ENCODE results near the gene RHBDL1.
"Not testable (repeated sequence)": the region's sequence is repeated elsewhere in the genome, so short reads cannot be mapped to it uniquely, and the experiment has no call there.

RHBDL1 gene

DNA sequence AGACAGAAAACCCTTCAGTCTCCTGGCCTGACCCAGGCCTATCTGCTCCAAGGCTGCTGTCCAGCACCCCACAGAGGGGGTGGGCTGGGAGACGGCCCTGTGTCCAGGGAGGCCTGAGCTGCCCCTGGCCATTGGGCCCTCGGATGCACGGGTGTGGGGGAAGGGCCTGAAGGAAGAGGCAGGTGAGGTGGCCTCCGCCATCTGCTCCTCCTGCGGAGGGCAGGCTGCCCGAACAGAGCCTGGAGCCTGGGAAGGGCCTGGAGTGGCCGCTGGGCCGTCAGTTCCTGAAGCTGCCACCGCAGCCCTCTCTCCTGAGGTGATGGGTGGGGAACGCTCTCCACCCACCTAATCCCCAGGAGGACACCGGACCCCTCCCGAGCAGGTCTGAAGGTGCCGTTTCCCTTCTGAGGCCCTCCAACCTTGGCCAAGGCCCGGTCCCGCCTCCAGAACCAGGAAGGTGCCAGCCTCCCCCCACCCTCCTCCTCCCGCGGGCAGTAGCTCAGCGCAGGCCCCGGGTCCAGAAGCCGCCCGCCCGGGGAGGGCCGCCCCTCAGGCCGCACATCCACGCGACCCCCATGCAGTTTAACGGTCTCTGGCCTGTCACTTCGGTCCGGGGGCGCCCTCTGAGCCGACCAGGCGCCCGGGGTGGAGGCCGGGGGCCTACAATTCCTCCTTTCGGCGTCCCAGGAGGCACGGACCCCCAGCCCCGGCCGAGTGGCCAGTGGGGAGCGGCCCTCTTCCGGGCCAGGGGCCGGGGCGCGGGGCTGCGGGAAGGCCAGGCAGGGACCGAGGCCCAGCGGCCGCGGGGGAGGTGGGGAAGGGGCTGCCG, 29.3 kb downstream of the RHBDL1 start:
- DNase-seq (ENCODE audit: low read depth in 3 of 3, low spot score in 1 of 3), result no peak

DNA sequence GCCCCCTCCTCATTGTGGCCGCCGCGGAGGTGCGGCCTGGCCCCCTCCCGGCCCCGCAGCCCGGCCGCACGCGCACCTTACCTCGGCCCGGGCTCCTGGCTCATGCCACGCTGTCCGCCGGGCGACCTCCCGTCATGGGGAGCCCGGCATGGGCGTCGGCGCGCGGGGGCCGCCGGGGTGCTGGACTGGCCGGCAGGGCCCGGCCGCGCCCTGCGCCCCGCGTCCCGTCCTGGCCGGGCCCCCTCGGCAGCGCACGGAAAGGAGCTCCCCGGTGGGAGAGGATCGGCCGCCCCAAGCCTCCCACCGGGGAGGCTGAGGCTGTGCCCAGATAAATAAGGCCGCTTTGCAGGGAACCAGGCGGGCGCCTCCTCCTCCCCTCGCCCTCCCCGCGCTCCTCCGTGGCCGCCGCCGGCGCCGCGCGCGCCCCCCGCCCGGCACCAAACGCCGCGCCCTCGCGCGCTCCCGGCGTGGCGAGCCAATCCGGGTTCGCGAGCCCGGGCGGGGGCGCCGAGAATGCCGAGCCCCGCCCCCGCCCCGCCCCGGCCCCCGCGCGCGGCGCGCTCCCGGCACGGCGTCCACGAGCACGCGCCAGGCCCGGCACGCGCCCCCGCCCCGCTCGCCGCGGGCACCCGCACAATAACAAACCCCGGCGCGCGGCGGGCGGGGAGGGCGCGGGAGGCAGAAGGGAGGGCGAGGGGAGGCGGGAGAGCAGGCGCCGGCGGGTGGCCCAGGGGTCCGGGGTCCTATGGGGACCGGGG, 30.1 kb downstream of the RHBDL1 start, which contains the start of gene FBXL16:
Gene FBXL16 (minus strand): TSS at position 371 of the 758 bp plus-strand sequence. CDS start 8,396 bp downstream, outside the sequence.
- DNase-seq (ENCODE audit: low read depth in 3 of 3, low spot score in 1 of 3), result no peak

DNA sequence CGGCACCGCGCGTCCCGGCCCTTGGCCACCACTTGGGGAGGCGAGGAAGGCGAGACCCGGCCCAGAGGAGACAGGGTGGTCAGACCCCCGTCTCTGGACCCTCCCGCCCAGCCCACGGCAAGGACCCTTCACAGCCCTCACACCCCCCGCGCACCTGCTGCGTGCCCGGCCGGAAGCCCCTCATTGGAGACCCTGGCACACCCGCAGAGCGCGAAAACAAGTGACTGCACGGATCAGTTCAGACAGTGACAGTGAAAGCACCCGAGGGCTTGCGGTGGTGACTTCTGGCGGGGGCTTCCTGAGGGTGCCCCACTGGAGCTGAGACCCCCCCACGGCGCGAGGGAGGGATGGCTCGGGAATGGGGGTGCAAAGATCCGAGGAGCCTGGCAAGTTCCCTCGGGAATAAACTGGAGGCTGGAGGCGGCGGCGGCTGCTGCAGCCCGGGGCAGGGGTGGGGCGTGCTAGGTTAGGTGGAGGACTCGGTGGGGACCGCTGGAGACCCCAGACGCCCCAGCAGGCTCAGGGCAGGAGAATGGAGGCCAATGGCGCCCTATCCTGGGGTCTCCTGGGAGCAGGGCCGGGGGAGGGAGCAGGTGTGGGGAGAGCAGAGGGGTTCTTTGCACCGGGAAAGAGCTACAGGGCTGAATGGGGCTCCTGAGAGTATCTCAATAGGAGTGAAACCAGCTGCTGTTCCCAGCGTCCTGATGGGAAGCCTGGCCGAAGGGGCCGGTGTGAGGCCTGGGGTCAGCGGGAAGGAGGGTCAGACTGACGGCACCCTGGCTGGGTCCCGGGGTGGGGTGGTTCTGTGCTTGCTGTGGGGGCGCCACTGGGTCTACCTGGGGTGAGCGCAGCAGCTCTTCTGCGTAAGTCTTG, 31.0 kb downstream of the RHBDL1 start:
- DNase-seq (ENCODE audit: low read depth in 3 of 3, low spot score in 1 of 3), result no peak

DNA sequence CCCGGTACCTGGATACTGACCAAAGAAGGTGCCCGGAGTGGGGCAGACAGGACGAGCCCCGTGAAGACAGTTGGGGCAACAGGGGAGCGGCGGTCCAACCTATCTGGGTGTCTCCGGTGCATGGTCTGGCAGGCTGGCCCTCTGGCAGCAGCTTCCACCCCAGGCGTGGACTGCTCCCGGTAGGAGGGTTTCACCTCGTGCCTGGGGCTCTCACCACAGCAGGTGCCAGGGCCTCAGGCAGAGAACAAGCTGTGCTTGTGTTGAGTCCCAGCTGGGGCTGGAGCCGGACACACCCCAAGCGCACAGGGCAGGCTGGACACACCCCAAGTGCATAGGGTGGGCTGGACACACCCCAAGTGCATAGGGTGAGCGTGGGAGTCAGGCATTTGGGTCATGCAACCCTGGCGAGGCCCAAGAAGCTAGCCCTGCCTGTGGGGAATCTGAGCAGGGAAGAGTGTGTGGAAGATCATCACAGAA, 31.6 kb downstream of the RHBDL1 start:
- DNase-seq (ENCODE audit: low read depth in 3 of 3, low spot score in 1 of 3), result no peak

DNA sequence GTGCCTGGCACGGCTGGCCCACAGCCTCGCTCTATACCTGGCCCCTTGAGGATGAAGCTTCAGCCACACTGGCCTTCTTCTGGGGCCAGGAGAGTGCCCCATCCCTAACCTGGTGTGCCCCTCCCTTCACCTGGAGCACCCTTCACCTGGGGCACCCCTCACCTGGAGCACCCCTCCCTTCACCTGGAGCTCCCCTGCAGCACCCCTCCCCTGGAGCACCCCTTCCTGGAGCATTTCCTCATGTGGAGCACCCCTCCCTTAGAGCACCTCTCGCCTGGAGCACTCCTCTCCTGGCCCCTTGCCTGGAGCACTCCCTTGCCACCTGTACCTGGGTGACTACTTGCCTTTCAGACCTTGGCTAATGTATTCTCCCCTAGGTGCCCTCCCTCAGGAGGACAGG, 32.5 kb downstream of the RHBDL1 start:
- no peak for DNase-seq (ENCODE audit: low read depth in 3 of 3, low spot score in 1 of 3)

DNA sequence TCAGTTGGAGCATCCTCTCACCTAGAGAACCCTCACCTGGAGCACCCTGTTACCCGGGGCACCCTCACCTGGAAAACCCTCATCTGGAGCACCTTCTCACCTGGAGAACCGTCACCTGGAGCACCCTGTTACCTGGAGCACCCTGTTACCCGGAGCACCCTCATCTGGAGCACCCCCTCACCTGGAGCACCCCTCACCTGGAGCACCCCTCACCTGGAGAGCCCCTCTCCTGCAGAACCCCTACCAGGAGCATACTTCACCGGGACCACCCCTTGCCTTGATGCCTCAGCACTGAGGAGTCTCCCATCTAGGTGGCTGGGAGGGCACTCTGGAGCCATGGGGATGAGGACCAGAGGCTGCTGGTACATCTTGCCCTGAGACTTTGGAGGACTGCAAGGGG, 33.5 kb downstream of the RHBDL1 start:
- no peak for DNase-seq (ENCODE audit: low read depth in 3 of 3, low spot score in 1 of 3)

DNA sequence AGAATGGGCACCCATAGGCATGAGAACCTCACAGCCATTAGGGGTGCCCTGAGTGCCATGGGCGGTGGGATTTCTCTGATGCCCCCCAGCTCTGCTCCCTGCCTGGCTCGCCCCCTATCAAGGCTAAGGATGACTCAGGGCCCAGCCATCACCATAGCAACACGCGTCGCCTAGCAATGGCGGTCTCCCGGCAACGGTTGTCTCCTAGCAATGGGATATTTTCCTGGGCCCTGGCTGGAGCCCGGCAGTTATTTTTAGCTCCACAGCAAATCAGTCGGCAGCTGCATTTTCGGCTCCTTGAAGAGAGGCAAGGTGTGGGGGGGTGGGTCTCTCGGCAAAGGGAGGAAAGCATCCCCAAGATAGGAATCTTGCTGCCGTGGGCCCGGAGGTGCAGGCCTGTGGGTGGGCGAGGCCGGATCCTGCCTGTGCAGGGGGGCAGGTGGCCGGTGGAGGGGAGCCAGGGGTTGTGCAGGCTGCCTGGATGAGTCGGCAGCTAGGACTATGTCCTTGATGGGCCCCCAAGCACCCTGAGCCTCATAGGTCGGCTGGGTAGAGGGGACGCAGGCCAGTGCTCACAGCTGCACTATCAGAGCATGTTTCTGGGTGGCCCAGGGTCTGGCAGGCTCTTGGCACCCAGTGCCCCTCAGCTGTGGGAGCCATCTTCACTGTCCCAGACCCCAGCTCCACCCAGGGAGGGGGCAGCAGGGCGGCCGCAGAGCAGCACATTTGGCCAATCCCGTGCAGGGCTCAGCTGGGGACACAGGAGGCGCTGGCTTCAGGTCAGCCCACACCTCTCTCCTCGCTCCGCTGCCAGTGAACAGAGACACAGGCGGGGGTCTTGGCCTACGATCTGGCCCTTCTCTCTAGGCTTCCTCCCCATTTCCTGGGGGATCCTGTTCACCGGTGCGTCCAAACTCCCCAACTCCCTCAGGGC, 34.4 kb downstream of the RHBDL1 start:
- no peak for DNase-seq (ENCODE audit: low read depth in 3 of 3, low spot score in 1 of 3)

DNA sequence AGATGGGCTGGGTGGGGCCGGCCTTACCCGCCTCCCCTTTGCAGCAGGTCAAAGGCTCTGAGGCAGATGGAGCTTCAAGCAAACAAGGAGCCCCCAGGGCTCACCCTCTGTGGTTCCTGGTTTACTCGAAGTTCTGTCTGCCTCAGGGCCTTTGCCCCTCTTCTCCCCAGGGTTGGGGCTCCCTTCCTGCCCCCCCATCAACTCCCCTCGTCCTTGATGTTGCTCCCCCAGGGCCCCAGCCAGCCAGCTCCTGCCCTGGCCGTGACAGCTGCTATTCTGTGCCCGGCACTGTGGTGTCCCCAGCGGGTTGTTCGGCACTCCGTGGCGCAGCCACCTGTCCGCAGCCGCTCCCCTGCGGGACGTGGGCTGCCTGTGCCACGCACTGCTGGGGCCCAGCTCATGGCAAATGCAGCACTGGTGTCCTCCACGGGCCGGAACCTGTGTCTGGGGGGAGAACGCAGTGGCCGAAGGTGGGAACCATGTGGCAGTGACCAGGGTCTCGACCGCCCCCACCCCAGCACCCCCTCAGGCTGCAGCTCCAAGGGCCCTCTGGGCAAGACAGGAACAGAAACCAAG, 35.1 kb downstream of the RHBDL1 start:
- DNase-seq (ENCODE audit: low read depth in 3 of 3, low spot score in 1 of 3), result no peak

DNA sequence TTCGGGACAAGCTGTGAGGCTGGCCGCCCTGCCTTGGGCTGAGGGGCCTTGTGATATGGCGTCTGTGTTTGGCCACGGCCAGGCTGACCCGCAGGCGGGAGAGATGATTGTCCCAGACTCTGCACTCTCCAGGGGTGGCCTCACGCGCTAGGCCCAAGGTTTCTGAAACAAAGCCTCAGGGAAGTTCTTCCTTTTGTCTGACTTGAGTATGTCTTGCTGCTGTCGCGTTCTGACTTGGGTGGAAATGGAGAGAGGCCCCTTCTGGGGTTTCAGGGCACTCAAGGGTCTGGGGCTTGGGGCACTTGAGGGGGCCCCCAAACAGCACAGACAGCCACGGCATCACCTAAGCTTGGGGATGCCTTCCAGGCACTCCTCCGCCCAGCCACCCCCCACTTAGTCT, 35.6 kb downstream of the RHBDL1 start:
- no peak for DNase-seq (ENCODE audit: low read depth in 3 of 3, low spot score in 1 of 3)

DNA sequence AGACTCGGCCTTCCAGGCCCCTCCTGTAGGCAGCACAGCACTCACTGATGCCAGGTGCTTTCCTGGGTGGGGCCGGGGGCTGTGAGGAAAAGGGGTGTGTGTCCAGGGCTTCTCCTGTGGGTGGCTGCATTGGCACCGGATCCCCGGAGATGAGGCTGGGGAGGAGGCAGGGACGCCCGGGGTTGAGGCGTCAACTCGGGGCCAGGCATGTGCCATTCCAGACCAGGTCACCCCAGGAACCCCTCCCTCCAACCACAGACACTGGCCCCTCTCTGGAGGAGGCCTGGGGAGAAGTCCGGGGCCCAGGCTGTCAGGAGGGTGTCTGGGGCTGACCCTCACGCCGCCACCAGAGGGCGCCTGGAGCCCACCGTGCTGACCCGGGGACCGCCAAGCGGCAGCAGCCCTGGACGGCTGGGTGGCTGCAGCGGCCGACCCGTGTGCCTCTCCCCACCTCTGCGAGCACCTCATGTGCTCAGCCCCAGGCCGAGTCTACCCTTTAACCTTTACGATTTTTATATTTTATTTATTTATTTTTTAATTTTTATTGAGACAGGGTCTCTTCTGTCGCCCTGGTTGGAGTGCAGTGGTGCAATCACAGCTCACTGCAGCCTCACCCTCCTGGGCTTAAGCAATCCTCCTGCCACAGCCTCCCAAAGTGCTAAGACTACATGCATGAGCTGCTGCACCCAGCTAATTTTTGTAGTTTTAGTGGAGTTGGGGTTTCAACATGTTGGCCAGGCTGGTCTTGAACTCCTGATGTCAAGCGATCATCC, 36.3 kb downstream of the RHBDL1 start:
- DNase-seq (ENCODE audit: low read depth in 3 of 3, low spot score in 1 of 3), result peak; percentile 53 to 77 (median 68)

DNA sequence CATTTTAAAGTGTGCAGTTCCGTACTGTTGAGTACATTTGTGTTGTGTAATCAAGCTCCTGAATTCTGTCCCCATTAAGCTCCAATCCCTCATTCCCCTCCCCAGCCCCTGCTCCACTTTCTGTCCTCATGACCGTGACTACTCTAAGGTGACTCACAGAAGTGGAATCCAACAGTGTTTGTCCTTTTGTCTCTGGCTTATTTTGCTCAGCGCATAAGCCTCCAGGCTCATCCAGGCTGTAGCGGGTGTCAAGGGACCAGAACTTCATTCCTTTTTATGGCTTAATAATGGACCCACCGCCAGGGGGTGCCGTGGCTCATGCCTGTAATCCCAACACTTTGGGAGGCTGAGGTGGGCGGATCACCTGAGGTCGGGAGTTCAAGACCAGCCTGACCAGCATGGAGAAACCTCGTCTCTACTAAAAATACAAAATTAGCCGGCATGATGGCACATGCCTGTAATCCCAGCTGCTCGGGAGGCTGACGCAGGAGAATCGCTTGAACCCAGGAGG, 37.3 kb downstream of the RHBDL1 start:
- DNase-seq (ENCODE audit: low read depth in 3 of 3, low spot score in 1 of 3), result not testable (repeated sequence)

DNA sequence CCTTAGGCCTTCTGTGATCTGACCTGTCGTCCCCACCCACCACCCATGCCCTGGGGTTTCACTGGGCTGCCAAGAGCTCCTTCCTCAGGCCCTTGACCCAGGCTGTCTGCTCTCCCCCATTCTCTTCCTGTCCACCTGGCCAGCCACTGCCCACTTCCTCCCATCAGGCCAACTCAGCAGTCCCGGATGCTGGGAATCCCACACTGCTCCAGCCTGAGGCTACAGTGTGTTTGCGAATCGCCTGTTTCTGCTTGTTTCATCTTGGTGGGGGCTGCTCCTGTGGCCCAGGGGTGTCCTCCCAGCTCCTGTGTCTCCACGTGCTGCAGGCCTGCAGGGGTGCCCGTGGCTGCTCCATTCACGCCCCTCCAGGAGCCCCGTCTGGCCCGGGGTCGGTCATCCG, 38.6 kb downstream of the RHBDL1 start:
- DNase-seq (ENCODE audit: low read depth in 3 of 3, low spot score in 1 of 3), result no peak

DNA sequence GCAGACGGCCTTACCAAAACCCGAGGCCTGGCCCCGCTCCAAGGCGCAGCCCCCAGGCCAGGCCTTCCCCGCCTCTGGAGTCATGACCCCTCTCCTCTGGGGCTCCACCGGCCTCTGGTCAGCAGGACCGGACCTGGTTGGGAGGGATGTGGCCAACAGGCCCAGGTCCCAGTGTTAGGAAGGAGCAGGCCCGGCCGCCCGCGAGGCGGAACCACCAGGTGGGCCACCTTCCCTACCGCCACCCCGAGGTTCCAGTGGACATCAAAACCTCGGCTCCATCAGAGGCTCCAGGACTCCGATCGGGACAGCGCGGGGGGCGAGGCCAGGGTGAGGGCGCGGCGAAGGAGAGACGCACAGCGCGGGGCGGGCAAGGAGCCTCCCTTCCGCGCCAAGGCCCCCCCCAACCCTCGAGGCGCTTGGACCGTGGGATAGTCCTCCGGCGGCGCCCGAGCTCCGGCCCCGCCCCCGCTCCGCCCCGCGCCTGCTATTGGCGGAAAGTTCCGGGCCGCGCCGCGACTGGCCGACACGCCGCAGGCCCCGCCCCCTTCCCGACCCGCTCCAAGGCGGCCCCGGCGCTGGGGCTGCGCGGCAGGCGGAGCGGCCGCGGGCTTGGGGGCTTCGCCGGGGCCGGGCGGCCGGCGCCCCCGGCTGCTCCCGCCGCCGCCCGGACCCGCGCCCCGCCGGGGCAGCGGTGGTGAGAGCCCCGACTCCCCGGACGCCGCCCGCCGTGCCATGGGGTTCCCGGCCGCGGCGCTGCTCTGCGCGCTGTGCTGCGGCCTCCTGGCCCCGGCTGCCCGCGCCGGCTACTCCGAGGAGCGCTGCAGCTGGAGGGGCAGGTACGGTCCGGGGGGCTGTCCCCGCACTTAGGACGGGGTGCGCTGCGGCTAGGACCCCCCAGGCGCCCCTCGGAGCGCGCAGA, 39.3 kb downstream of the RHBDL1 start, which contains the start of gene METRN:
Gene METRN (plus strand): TSS at position 561 of the 919 bp plus-strand sequence. CDS start 172 bp downstream, at position 733.
- DNase-seq (ENCODE audit: low read depth in 3 of 3, low spot score in 1 of 3), result peak; percentile 74 to 88 (median 75)

DNA sequence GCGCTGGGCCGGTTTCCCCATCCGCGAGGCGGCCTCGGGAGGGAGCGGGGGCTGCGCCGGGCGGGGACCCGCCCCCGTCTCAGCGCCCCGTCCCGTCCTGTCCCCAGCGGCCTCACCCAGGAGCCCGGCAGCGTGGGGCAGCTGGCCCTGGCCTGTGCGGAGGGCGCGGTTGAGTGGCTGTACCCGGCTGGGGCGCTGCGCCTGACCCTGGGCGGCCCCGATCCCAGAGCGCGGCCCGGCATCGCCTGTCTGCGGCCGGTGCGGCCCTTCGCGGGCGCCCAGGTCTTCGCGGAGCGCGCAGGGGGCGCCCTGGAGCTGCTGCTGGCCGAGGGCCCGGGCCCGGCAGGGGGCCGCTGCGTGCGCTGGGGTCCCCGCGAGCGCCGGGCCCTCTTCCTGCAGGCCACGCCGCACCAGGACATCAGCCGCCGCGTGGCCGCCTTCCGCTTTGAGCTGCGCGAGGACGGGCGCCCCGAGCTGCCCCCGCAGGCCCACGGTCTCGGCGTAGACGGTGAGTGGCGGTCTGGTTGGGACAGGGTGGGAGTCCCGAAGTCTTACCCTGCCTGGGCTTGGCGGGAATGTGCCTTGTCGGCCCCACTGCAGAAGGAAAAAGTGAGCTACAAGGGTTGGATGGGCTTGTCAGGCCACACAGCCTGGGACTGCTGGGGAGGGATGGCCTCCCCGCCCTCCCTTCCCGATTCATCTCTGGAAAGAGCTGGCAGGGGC, 40.2 kb downstream of the RHBDL1 start:
- no peak for DNase-seq (ENCODE audit: low read depth in 3 of 3, low spot score in 1 of 3)

DNA sequence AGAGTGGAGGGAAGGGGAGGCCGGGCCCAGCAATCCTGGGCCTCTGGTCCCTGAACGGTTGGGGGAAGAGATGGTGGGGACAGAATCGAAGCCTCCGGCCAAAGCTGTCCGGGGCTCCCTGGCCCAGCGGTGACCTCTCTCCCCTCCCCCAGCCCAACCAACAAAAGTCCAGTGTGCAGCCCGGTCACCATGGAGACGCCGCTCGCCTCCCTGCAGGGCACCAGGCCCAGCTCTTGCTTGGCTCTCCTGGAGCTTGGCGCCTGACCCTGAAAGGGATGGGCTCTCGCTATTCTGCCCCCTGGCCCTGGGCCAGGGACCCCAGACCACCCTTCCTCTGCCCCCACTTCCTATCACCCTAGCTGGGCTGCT, 40.7 kb downstream of the RHBDL1 start:
- no peak for DNase-seq (ENCODE audit: low read depth in 3 of 3, low spot score in 1 of 3)

DNA sequence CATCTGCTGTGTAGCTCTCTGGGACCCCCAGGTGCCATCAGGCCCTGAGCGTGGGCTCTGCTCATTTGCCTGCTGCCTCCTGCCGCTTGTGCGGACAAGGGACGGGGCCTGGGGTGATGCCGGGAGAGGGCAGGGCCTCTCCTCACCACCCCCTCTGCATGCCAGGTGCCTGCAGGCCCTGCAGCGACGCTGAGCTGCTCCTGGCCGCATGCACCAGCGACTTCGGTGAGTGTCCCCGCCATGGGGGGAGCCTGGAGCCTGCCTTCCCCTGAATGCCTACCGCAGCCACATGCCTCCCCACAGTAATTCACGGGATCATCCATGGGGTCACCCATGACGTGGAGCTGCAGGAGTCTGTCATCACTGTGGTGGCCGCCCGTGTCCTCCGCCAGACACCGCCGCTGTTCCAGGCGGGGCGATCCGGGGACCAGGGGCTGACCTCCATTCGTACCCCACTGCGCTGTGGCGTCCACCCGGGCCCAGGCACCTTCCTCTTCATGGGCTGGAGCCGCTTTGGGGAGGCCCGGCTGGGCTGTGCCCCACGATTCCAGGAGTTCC, 41.4 kb downstream of the RHBDL1 start:
- no peak for DNase-seq (ENCODE audit: low read depth in 3 of 3, low spot score in 1 of 3)
